GM10248 (cell line): ENCODE results near the gene TUNAR.

Source experiments
- CTCF ChIA-PET: fragments of 300-600 bp; sonication (Branson Sonifier 250); formaldehyde crosslinking; extraction: SDS; loops from one replicate; lab custom pipeline; 2021; ENCODE audit warnings: antibody characterized with exemption; lab: Yijun Ruan, JAX
- POLR2A ChIA-PET: fragments of 350-650 bp; sonication (Branson Sonifier 250); formaldehyde crosslinking; extraction: SDS; loops from one replicate; lab custom pipeline; 2020; ENCODE audit warnings: antibody characterized with exemption; lab: Yijun Ruan, JAX
- DNase-seq: peaks from one replicate; pipeline ENCODE4 v3.0.0; 2012; ENCODE audit errors: extremely low spot score
- CTCF ChIP-seq: IDR thresholded peaks from 2 replicates; pipeline ENCODE4 v1.5.1; 2012; ENCODE audit warnings: mild to moderate bottlenecking, low read depth; ENCODE audit errors: extremely low read depth, missing control alignments, control extremely low read depth

TUNAR gene

GRCh38 chr14:95946867-95947266 lies 70.2 kb downstream of the TUNAR start:
- POLR2A ChIA-PET, result interaction anchor here (0.5 kb wide), 1 partner anchor 655 kb away, joined by 3 read pairs; no protein-coding TSS in a partner anchor

GRCh38 chr14:95948558-95948981 lies 71.9 kb downstream of the TUNAR start:
- CTCF ChIA-PET, result interaction anchor here (0.8 to 2.4 kb wide), 2 partner anchors 9 to 10 kb away, joined by 3 to 5 read pairs; no protein-coding TSS in a partner anchor
- POLR2A ChIA-PET, result no interaction called here
- TF ChIP-seq CTCF, result no peak
- no peak for DNase-seq

More at GRCh38 chr14:95946867-95947266, 70.2 kb downstream of the TUNAR start:
- no peak for DNase-seq
- no peak for TF ChIP-seq CTCF
- CTCF ChIA-PET, result interaction anchor here (2.4 kb wide), 1 partner anchor 11 kb away, joined by 5 read pairs; no protein-coding TSS in a partner anchor

GRCh38 chr14:95951359-95951758 lies 74.7 kb downstream of the TUNAR start:
- CTCF ChIA-PET, result no interaction called here
- POLR2A ChIA-PET, result no interaction called here
- DNase-seq, result no peak
- TF ChIP-seq CTCF, result no peak

- TF ChIP-seq CTCF, result no peak
- POLR2A ChIA-PET, result no interaction called here
- DNase-seq, result no peak
- CTCF ChIA-PET, result no interaction called here
These were observed 76.6 kb downstream of the TUNAR start for GRCh38 chr14:95953111-95953724.

GRCh38 chr14:95956601-95957460 lies 80.2 kb downstream of the TUNAR start:
- ChIA-PET POLR2A (no interaction called here), CTCF (interaction anchor here (1.1 kb wide), 1 partner anchor 9 kb away, joined by 5 read pairs; no protein-coding TSS in a partner anchor)
- no peak for DNase-seq
- TF ChIP-seq CTCF, result no peak

GRCh38 chr14:95958105-95958504 lies 81.5 kb downstream of the TUNAR start:
- ChIA-PET CTCF (interaction anchor here (1.1 kb wide), 1 partner anchor 10 kb away, joined by 5 read pairs; no protein-coding TSS in a partner anchor), POLR2A (no interaction called here)

More at GRCh38 chr14:95958105-95958504, 81.5 kb downstream of the TUNAR start:
- DNase-seq, result no peak
- no peak for TF ChIP-seq CTCF
